DLD1 (cell line): ENCODE data around the gene USP24.

Source experiments
- in situ Hi-C: cut with HindIII; loops from 2 replicates; pipeline ENCODE4 v1.10.0; 2017; ENCODE audit warnings: low sequenced_read_pairs

The USP24 gene

DNA sequence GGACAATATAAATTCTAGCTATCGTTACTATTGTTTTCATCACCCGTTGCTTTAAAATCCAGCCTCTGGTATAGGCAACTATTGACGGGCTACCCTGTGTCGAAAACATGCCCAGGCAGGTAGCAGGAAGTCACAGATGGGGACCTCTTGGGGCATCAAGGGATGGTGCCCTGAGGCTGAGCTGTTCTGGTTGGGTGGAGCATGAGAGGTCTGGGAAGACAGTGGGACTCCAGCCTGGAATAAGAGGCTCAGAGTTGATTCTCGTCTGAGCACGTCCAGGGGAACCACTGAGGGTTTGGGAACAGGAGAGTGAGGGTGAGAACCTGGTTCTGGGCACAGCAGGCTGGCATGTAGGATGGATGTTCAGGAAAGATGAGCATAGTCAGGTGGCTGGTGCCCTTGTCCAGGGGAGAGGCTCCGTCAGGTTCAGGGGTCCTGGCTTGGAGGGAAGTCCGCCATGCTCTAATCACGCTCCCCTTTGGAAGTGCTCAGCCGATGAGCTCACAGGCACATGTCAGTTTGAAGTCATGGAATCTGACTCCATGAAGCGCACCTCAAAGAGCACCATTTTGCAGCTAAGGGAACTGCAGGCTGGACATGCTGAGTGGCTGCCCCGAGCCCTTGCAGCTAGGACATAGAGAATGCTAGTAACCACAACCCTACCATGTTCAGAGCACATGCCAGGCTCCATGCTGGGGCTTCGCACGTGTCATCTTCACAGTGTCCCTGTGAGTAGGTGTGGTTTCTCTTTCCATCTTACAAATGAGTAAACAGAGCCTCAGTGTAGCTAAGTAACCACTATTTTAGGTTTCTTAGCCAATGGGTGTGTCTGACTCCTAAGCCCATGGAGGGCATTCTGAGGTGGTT, 154.8 kb downstream of the USP24 start:
- in situ Hi-C loops, result no loop called here

DNA sequence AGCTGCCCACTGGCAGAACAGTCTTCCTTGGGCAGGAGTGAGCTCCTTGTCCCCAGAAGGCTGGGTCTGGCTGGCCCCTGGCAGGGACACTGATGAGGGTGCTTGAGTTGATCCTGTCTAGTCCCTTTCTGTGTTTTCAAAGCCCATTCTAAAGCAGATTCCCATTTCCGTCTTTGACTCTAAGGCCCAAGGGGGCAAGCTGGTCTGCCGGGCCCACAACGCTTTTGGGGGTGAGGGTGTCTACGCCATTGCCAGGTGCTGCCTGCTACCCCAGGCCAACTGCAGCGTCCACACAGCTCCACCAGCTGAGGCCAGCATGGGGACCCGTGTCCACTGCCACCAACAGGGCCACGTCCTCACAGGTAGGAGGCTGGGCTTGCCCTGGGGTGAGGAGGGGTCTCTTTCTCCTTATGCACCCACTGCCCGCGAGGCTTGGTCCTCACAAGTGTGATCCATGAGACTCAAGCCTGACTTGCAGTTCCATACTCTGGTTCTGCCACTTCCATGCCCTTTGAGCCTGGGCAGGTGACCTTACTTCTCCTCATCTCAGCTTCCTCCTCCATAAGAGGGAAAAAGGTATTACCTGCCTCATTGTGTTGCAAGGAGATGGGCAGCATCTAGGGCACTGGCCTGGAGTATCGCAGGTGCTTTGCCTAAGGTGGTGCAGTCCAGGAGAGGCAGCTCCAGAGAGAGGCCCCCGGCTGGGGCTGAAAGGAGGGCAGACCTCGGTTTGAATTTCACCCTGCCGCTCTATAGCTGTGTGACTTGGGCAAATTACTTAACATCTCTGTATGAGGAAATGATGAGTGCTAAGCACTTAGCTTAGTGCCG, 155.6 kb downstream of the USP24 start:
- in situ Hi-C loops, result no loop called here

DNA sequence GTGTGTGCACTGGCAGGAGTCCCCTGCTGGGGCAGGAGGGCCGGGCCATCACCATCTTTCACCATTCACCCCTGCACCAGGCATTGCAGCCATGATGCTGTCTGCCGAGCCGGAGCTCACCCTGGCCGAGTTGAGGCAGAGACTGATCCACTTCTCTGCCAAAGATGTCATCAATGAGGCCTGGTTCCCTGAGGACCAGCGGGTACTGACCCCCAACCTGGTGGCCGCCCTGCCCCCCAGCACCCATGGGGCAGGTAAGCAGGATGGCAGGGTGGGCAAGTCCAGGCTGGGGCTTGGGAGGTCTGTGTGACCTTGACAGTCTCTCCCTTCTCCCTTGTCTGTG, 157.2 kb downstream of the USP24 start:
- in situ Hi-C loops, result no loop called here

DNA sequence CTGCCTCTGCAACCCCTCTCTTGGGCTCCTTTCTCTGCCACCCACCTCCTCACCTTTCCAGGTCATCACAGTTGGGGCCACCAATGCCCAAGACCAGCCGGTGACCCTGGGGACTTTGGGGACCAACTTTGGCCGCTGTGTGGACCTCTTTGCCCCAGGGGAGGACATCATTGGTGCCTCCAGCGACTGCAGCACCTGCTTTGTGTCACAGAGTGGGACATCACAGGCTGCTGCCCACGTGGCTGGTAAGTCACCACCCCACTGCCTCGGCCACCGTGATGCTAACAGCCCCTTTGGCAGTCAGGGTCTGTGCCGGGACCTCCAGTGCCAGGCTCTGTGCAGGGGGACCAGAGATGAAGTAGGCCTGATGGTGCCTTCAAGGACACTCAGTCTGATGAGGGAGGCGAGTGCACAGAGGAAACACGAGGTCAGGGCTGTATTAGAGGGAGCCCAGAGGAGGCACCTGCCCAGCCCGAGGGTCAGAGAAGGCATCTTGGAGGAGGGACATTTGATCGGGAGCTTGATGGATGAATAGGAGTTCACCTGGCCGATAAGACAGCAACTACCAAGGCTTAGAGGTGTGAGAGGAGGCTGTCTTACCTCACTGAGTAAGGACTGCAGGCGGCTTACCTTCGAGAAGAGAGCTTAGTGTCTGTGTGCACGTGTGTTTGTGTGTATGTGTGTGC, 157.8 kb downstream of the USP24 start:
- in situ Hi-C loops, result no loop called here

DNA sequence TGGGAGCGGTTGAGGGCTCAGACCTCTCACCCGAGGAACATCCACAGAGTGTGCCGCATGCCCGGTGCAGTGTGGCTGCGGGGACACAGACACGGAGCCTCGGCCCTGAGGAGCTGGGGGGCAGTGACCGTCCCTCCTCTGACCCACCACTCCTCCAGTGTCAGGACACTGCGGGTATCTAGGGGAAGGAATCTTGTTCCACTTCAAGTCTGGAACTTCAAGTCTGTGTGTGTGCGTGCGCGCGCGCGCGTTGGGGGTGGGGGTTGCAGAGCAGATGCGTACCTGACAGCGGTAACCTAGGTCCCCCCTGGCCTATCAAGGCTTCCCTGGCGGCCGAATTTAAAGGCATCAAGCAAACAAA, 158.6 kb downstream of the USP24 start:
- in situ Hi-C loops, result no loop called here

DNA sequence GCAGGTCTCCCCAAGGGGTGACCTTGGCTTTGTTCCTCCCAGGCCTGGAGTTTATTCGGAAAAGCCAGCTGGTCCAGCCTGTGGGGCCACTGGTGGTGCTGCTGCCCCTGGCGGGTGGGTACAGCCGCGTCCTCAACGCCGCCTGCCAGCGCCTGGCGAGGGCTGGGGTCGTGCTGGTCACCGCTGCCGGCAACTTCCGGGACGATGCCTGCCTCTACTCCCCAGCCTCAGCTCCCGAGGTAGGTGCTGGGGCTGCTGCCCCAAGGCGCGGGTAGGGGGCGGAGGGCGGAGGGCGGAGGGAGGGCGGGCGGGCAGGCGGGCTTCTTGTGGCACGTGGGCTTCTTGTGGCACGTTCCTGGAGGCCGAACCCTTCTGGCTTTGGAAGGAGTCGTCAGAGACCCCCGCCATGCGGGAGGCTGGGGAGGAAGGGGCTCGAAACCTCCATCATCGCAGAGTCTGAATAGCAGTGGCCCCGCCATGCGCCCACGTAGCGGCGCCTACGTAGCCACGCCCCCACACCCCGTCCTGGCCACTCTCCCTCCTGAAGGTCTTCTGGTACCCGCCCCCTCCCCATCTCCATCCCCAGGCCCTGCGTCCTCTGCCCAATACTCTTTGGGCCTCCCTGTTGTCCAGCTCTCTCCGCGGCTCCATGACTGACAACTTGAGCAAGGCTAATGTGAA, 159.1 kb downstream of the USP24 start:
- in situ Hi-C loops, result no loop called here

DNA sequence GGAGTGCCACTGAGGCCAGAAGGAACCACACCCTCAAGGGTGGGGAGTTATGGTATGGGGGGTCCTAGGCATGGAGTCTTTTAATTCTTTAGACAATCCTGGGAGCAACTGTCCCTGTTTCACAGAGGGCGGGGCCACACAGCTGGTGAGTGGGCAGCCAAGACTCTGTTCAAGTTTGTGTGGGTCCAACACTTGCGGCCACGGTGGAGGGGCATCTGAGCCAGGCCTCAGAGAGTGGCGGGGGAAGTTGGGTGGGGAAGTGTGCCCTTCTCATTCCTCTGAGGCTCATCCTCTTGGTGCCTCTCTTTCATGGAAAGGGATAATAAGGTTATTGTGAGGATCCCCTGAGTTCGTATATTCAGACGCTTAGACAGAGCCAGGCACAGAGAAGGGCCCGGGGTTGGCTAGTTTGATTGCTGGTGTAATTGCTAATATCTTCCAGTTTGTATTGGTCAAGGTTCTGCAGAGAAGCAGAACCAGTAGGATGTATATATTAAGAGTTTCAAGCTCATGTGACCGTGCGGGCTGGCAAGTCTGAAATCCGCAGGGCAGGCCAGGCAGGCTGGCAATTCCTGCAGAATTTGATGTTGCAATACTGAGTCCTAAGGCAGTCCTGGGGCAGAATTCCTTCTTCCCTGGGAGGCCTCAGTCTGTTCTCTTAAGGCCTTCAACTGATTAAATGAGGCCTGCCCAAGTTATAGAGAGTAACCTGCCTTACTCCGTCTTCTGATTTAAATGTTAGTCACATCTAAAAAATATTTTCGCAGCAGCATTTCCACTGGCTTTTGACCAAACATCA, 159.9 kb downstream of the USP24 start:
- in situ Hi-C loops, result no loop called here

DNA sequence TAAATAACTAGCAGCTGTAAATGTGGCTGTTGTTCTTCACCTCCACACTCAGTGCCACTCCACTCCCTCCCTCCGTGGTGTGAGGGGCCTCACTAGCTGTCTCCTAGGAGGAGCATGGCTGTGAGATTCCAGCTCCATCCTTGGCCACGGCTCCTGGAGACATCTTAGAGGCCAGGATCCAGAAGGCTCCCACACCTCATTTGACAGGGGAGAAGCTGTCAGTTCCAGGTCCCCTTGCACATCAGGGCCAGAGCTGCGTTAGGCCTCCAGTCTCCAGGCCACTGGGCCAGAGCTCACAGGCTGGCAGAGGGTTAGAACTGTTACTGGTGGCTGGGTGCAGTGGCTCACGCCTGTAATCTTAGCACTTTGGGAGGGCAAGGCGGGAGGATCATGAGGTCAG, 160.8 kb downstream of the USP24 start:
- in situ Hi-C loops, result no loop called here

DNA sequence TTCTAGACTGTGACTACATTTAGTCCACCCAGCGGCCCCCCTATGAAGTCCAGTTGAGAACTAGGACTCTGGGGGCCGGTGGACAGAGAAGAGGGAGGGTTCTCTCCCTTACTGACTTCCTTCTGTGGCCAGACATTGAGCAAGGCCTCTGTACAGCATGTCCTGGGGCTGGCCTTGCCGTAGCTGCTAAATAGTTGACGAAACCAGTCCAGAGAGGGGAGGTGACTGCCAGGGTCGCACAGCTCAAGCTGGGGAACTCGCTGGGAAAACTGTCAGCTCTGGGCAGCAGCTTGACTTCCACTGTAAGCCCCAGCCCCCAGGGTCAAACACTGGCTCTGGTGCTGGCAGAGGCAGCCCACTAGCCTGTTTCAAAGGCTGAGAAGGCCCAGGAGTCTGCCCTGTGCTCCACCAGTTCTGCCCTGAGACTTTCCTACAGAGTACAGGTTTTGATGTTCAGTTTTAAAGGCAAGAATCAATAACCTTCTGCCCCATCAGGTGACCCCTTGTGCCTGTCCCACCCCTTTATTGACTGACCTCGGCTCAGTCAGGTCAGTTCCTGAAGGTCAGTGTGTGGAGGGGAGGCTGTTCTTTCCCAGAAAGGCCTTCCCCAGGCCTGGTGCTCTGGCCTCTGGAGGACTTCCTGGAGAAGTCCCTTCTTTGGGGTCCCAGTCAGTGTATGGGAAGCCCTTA, 161.8 kb downstream of the USP24 start:
- in situ Hi-C loops, result no loop called here

DNA sequence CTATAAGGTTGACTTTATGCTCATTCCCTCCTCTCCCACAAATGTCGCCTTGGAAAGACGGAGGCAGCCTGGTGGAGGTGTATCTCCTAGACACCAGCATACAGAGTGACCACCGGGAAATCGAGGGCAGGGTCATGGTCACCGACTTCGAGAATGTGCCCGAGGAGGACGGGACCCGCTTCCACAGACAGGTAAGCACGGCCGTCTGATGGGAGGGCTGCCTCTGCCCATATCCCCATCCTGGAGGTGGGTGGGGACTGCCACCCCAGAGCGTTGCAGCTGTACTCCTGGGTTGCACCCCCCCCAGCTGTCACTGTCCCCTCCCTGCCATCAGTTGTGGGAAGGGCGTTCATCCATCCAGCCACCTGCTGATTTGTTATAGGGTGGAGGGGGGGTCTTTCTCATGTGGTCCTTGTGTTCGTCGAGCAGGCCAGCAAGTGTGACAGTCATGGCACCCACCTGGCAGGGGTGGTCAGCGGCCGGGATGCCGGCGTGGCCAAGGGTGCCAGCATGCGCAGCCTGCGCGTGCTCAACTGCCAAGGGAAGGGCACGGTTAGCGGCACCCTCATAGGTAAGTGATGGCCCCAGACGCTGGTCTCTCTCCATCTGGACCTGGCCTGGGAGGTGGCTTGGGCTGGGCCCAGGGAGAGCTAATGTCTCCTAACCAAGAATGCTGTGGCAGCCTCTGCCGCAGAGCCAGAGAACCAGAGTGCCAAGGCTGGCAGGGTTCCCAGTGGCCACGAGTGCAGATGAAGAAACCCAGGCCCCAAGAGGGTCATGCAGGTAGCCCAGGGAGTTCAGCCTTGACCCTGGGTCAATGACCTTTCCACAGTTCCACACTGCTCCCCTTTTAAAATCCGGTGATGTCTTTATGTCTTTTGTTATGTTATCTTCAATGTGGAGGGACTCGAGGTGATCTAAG, 162.7 kb downstream of the USP24 start:
- in situ Hi-C loops, result no loop called here

DNA sequence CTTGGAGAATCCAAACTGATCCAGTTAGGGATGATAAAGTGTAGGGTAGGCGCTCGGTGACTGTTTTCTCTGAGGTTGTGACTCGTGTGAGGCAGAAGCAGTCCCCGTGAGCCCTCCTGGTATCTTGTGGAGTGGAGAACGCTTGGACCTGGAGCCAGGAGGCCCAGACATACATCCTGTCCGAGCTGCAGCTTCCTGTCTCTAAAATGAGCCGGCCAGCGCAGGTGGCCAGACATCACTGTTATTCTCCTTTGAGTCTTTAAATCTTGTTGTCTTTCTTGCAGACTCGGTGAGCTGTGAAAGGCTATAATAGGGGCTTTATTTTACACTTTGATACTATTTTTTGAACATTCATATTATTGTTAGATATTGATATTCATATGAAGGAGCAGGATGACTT, 163.5 kb downstream of the USP24 start:
- in situ Hi-C loops, result no loop called here

DNA sequence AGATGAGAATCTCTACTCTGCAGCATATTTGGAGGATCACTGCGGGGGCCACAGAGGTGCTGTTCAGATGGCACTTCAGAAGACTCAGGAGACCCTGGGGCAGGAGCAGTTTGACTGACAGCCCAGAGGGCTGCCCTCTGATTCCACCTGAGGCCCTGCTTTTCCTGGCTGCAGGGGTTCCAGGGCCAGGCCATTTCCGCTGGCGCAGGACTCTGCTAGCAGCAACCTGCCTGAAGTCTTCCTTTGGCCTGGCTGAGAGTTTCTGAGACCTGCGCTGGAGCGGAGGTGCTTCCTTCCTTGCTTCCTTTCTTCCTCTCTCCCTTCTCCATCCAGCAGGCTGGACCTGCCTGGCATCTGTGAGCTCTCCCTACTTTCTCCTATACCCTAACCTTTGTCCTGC, 164.0 kb downstream of the USP24 start:
- in situ Hi-C loops, result no loop called here

DNA sequence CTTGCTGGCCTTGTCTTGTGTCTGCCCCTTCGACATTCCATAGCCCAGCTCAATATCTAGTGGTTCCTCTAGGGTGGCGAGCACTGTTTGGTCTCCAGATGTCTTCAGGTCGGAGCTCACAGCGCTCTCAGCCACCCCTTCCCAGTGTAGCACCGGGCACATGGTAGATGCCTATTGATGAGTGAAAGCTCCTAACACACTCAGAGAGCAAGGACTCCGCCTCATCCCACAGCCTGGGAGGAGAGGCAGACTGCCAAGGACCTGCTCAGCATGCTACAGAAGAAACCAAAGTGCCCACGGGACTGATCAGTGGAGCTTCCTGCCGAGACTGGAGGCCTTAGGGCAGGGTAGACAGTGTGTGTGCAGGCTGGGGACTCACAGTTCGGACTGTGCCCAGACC, 164.9 kb downstream of the USP24 start:
- in situ Hi-C loops, result no loop called here

DNA sequence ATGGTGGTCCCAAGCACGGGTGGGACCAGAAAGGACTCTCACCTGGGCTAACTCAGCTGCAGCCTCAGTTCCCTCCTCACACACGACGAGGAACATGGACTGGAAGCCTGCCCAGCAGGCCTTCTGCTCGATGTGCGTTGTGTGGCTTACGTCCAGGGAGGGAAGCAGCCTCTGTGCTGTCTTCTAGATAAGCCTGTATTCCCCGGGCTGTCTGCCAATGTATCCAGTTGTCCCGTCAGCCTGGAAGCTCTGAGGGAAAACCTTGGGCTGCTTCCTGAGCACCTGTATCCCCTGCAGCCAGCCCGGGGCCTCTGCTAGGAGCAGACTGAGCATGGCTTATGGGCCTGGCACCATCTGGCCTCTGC, 165.3 kb downstream of the USP24 start:
- in situ Hi-C loops, result no loop called here

DNA sequence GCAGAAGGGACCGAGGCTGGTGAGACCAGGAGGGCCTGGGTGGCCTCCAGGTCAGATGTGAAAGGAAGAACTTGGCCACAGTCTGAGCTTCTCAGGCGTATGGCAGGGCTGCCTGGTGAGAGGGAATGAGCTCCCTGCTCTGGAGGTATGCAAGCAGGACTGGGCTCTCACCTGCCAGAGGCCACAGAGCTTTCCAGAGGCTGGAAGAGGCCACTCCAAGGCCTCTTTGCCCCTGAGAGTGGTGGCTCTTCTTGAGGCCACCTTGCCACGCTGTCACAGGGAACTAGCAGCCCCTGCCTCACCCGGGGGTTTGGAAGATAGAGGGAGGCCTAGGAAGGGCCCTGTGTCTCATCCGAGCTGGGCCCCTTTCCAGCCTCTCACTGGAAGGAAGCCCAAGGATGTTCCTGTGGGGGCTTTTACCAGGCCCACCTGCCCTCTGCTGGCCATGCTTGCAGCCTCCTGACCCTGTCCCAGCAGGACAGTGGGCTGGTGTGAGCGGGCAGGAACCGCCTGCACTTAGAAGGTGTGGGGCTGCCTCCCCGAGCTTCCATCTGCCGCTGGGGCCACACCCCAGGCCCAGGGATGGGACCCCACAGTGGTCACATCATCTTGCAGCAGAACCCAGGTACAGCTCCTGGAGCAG, 165.8 kb downstream of the USP24 start:
- in situ Hi-C loops, result no loop called here

DNA sequence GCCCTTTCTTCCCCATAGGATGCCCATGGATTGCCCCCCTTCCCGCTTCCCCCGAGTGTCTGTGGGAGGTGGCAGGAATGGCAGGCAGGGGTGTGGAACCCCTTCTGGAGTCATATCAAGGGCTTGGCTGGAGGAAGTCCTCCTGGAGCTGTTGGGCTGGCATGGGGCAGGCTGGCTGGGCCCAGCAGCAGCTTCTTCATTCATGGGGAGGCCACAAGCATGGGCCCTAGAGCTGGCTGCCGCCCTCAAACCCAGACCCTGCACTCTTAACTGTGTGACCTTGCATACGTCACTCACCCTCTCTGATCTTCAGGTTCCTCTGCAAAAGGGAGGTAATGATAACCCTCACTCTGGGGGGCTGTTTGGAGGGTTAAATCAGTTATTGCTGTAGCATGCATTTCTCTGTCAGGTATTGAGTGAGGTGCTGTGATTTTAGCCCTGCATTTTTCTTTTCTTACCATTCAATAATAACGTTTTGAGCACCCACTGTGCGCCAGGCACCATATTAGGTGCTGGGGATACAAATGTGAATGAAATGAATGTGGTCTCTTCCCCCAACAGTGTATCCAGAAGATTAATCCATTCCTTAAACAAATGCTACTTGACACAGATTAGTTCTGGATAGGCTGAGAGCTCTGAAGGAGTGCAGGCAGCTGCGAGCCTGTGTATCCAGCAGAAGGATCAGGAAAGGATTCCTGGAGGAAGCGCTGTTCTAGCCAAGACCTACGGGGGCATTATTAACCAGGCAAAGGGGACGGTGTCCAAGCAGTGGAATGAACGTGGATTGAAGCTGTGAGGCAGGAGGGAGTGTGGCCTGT, 166.5 kb downstream of the USP24 start:
- in situ Hi-C loops, result no loop called here

DNA sequence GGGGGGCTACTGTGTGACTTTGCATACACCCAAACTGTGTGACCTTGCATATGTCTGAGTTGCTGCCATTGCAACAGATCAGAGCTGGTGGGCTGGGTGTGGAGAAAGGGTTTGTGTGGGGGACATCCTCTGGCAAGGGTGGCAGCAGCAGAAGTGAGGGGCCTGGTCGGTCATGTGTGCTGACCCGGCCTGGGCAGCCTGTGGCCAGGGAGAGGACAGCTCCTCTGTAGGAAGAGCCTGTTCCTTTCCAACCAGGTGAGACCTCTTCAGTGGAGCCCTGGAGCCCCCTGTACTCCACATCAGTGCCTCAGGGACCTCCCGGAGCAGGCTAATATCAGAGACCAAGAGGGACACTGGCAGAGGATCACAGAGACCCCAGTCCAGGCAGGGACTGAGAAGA, 167.6 kb downstream of the USP24 start:
- in situ Hi-C loops, result no loop called here

DNA sequence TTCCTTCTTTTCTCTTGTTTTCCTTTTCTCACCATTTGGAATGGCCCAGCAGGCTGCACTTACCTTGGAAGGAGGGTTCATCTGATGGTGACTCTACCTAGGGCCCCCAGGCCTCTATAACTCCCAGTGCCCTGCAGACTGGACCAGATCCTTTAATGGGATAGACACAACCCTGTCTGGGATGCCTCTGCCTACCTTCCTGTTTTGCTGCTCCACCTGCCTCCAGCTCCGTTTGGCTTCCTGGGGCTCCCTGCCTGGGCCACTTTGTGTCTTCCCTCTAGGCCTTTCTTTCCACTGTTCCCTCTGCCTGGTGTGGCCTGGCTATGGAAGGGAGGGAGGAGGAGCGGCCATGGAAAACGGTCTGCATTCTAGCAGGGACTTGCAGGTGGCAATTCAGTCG, 168.3 kb downstream of the USP24 start:
- in situ Hi-C loops, result no loop called here
